ENCODE measurements around the gene OR52E1.
"Not testable (repeated sequence)": the region's sequence is repeated elsewhere in the genome, so short reads cannot be mapped to it uniquely, and the experiment has no call there.

OR52E1 gene

GRCh38 chr11:5069272-5069671 lies at the start of gene OR52E1:
Gene OR52E1 (plus strand): TSS chr11:5069572.
- DNase-seq = no peak

DNA sequence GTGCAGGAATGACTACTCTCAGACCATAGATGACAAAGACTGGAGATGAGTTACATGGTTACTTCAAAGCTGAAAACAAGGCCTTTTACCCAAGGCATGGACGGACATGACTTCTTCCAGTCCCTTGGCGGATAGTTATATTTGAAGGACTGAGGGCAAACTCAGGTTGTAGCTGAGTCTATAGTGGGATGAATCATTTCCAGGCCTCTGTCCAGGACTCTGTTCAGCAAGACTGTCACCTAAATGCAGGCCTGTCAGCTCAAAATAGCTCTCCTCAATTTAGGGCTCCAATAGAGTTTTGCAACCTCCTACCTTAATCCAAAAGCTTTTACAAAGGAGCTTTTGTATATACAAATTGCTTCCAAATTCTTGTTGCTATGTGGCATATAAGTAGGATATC lies 47.4 kb upstream of the OR52E1 start:
- DNase-seq = no peak

DNA sequence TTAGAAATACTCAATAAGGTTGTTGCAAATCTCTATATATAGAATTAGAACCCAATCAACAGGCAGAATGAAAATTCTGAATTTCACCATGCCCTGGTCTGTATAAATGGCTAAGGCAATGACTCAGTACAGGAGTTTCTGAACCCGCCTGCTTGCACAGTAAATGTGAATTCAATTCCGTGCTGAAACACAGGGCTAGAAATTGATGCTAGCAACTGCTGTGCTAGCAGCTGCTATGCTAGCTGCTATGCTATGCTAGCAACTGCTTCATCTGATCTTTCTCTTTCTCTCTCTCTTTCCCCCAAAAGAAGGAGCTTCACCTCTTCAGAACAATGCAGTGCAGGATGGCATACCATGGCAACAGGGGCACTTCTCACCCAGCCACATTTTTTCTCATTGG lies 32.7 kb upstream of the OR52E1 start:
- no peak for DNase-seq

- no peak for DNase-seq
Measured at GRCh38 chr11:5037926-5038325, 31.4 kb upstream of the OR52E1 start.

GRCh38 chr11:5038341-5038740 lies 31.0 kb upstream of the OR52E1 start:
- no peak for DNase-seq

DNA sequence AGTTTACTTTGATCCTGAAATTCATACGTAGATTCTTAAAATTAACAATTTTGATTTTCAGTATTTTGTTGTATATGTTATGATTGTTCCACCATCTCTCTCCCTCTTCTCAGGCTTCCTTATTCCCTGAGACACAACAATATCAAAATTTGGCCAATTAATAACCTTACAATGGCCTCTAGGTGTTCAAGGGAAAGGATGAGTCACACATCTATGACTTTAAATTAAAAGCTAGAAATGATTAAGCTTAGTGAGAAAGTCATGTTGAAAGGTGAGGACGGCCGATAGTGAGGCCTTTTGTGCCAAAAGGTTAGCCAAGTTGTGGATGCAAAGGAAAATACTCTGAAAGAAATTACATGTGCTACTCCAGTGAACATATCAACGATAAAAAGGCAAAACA lies 28.5 kb upstream of the OR52E1 start:
- DNase-seq = no peak

GRCh38 chr11:5042091-5042490 lies 27.3 kb upstream of the OR52E1 start:
- DNase-seq = no peak

DNA sequence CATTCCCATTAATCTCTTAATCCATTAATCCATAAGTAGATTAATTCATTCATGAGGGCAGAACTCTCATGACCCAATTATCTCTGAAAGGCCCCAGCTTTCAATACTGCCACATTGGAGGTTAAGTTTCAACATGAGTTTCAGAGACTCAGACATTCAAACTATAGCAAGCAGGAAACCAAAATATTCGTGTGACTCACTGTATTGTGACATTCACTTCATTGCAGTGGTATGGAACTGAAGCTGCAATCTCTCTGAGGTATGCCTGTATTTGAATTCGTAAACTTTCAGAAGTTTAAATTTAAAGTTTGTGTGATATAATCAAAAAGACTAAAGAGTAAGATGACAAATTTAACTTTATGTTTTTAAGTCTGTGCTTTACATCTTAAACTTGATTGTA lies 26.0 kb upstream of the OR52E1 start:
- DNase-seq = no peak

- DNase-seq = no peak
Measured at GRCh38 chr11:5046226-5046625, 23.1 kb upstream of the OR52E1 start, which contains the start of gene OR52J3. Gene OR52J3 (plus strand): TSS chr11:5046526. CDS start chr11:5046526, 0 bp downstream.

DNA sequence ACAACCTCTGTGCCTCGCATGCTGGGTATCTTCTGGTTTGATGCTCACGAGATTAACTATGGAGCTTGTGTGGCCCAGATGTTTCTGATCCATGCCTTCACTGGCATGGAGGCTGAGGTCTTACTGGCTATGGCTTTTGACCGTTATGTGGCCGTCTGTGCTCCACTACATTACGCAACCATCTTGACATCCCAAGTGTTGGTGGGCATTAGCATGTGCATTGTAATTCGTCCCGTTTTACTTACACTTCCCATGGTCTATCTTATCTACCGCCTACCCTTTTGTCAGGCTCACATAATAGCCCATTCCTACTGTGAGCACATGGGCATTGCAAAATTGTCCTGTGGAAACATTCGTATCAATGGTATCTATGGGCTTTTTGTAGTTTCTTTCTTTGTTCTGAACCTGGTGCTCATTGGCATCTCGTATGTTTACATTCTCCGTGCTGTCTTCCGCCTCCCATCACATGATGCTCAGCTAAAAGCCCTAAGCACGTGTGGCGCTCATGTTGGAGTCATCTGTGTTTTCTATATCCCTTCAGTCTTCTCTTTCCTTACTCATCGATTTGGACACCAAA lies 22.5 kb upstream of the OR52E1 start:
- no peak for DNase-seq

- not testable (repeated sequence) for DNase-seq
Measured at GRCh38 chr11:5058679-5059078, 10.7 kb upstream of the OR52E1 start.

- DNase-seq = no peak
Measured at GRCh38 chr11:5059391-5059790, 10.0 kb upstream of the OR52E1 start, which contains the start of gene OR52E2. Gene OR52E2 (minus strand): TSS chr11:5059627. CDS start chr11:5059627, 0 bp downstream.

DNA sequence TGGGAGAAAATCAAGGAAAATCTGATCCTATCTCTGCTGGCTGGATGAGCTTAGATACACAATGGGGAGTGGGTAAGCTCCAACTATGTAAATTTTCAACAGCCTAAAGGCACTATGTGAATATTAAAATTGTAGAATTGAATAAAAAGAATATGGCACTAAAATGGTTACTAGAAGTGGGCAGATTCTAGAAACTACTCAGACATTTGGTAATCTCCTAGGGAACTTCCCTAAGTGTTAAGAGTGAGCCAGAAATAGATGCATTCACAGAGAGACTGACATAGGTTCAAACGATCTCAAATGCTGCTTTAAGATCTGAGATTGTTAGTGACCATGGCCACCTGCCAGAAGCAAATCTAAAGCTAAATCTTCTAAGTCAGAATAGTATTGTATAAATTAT lies 4.3 kb upstream of the OR52E1 start:
- no peak for DNase-seq

GRCh38 chr11:5071799-5072198 lies 2.4 kb downstream of the OR52E1 start:
- no peak for DNase-seq

GRCh38 chr11:5081405-5081804 lies 12.0 kb downstream of the OR52E1 start:
- no peak for DNase-seq

DNA sequence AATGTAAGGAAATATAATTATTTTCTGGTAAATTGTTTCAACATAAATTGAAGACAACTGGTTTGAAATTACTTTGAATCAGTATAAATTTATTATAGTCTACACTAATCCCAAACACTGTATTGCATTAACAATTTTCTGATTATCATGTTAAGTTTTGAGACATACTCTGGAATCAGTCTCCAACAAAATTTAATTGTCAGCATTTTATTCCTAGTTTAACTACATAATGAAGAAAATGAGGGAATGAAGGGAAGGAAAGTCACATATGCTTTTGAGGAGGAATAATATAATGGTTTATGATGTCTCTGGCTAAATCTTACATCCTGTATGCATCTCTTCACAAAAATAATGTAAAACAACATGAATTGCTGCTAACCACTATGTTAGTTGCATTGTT lies 14.2 kb downstream of the OR52E1 start:
- DNase-seq = no peak

DNA sequence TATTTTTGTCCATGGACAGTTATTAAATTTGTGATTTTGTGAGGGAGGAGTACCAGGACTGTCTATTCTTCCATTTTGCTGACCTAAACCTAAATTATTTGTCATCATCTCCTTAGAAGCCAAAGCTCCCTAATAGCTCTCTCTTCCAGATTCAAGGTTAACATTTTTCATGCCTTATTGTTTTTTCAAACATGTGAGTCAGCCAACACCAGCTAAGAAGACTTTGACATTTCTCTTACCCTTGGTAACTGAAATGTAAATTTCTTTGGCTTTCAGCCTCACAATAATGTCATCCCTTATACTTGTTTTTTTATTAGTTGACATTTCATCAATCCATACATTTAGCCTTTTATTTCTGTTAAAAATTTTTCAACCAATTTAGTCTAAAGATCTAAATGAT lies 19.2 kb downstream of the OR52E1 start:
- no peak for DNase-seq

GRCh38 chr11:5090668-5091067 lies 21.3 kb downstream of the OR52E1 start:
- DNase-seq = no peak

DNA sequence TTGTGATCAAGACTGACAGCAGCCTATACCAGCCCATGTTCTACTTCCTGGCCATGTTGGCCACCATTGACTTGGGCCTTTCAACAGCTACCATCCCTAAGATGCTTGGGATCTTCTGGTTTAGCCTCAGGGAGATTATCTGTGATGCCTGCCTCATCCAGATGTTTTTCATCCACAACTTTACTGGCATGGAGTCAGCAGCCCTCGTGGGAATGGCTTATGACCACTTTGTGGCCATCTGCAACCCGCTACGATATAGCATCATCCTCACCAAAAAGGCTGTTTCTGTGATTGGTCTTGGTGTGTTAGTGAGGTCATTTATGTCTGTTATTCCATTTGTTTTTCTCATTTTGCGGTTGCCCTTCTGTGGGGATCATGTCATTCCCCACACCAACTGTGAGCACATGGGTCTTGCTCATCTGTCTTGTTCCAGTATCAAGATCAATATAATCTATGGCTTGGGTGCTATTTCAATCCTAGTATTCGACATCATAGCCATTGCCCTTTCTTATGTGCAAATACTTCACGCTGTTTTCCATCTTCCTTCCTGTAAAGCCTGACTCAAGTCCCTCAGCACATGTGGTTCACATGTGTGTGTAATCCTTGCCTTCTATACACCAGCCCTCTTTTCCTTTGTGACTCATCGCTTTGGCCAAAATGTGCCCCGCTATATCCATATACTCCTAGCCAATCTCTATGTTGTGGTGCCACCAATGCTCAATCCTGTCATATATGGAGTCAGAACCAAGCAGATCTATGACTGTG lies 23.6 kb downstream of the OR52E1 start:
- no peak for DNase-seq

GRCh38 chr11:5096011-5096410 lies 26.6 kb downstream of the OR52E1 start:
- DNase-seq = no peak

- DNase-seq = no peak
Measured at GRCh38 chr11:5102246-5102645, 32.9 kb downstream of the OR52E1 start.

DNA sequence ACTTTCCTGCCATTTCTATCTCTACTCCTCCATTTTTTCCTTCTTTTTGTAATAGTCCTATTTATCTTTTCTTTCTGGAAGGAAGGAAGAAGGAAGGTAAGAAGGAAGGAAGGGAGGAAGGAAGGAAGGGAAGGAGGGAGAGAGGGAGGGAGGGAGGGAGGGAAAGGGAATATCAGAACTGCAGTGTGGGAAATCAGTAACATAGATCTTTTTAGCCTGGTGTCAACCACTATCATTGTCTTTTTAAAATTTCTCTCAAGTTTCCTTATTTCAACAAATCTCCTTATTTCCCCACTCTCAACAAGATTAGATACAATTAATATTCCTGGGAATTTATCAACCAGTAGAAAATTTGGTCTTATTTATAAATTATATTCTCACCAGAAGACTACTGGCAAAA lies 33.7 kb downstream of the OR52E1 start:
- no peak for DNase-seq

GRCh38 chr11:5107285-5107684 lies 37.9 kb downstream of the OR52E1 start:
- no peak for DNase-seq

GRCh38 chr11:5115339-5115738 lies 46.0 kb downstream of the OR52E1 start:
- DNase-seq = no peak

GRCh38 chr11:5117588-5117987 lies 48.2 kb downstream of the OR52E1 start:
- DNase-seq = no peak
